ENCODE results near the gene ESRRG.

ESRRG gene

DNA sequence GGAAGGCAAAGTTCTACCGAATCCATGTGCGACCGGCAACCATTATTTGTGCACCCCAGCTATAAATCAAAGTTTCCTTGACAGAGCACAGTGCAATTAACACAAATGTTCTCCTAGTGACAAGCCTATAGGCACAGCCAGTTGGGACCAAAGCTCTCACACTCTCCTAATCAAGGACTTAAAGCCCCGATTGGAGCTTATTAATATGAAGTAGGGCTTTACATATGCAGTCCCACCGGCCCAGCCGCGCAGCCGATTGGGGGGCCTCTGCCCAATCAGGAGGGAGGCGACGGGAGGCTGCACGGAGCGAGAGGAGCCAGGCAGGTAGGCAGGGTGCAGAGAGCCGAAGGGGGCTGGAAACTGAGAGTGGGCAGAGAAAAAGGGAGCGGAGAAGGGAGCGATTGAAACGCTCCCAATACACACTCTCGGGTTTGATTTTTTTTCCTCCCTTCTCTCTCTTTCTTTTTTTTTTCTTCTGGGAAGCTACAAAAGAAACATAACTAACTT lies at the start of gene ESRRG:
Gene ESRRG, minus strand, starts transcription at position 156 of the 507 bp plus-strand sequence. Its CDS starts 130 bp downstream, at position 26.
- H3K36me3 Mint-ChIP-seq: no peaks in the 10 kb centered on the region
- no peaks in the 10 kb centered on the region for H3K4me1 Mint-ChIP-seq
- H3K27me3 Mint-ChIP-seq: peaks cover 13% of the 10 kb centered on the region
- no peak within 1 kb of the TSS for H3K4me3 Mint-ChIP-seq
- no peak within 1 kb of the TSS for H3K27ac Mint-ChIP-seq
- H3K9me3 Mint-ChIP-seq: no peaks in the 10 kb centered on the region

DNA sequence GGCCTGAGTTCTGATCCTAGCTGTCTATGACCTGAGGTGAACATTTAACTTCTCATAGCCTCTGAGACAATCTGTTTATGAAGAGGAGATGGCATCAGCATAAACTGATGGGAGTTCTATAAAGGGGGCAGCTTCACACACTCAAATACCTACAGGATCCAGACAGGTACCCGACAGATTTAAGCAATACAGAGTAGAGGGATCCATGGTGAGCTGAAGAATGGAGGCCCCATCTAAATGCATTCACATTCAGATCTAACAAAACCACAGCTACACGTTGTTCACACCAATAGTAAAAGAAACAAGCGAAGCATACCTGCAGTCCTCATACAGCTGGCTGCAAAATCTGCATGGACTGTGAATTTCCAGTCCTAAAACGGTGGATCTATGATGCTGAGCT lies 48.7 kb upstream of the ESRRG start:
- Mint-ChIP-seq H3K27me3 (no peaks in the 10 kb centered on the region), H3K36me3 (no peaks in the 10 kb centered on the region), H3K4me1 (no peaks in the 10 kb centered on the region), H3K9me3 (peaks cover 5% of the 10 kb centered on the region), H3K27ac (no peak overlapping the region), H3K4me3 (no peak overlapping the region)

GRCh38 chr1:216766633-216767327 lies 43.6 kb upstream of the ESRRG start:
- peaks cover 5% of the 10 kb centered on the region for H3K9me3 Mint-ChIP-seq
- H3K27ac Mint-ChIP-seq: no peak overlapping the region
- no peaks in the 10 kb centered on the region for H3K27me3 Mint-ChIP-seq
- H3K4me1 Mint-ChIP-seq: no peaks in the 10 kb centered on the region
- H3K4me3 Mint-ChIP-seq: no peak overlapping the region
- no peaks in the 10 kb centered on the region for H3K36me3 Mint-ChIP-seq

GRCh38 chr1:216765346-216766300 lies 42.4 kb upstream of the ESRRG start:
- H3K27ac Mint-ChIP-seq: no peak overlapping the region
- H3K9me3 Mint-ChIP-seq: peaks cover 5% of the 10 kb centered on the region
- H3K4me3 Mint-ChIP-seq: no peak overlapping the region
- no peaks in the 10 kb centered on the region for H3K4me1 Mint-ChIP-seq
- H3K36me3 Mint-ChIP-seq: no peaks in the 10 kb centered on the region
- H3K27me3 Mint-ChIP-seq: no peaks in the 10 kb centered on the region

DNA sequence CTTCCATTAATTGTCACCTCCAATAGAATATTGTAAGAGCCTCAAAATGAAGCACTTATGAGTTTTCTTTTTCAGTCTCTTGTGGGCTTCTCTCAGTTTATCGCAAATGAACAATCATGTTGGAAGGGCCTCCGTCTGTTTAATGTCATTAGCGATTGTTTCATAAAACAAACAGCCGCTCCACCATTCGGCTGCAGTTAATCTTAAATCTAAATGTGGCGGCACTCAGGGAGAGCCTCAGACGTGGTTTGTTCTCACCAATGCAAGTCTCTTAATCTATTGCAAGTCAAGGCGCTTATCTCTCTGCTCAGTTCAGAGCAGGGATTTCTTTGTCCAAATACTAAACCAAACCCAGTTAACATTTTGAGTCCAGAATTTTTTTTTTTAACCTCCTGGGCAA lies 34.9 kb upstream of the ESRRG start:
- Mint-ChIP-seq H3K36me3 (no peaks in the 10 kb centered on the region), H3K4me3 (no peak overlapping the region), H3K9me3 (no peaks in the 10 kb centered on the region), H3K4me1 (no peaks in the 10 kb centered on the region), H3K27me3 (no peaks in the 10 kb centered on the region), H3K27ac (no peak overlapping the region)

GRCh38 chr1:216757110-216757509 lies 33.9 kb upstream of the ESRRG start:
- no peaks in the 10 kb centered on the region for H3K36me3 Mint-ChIP-seq
- H3K4me1 Mint-ChIP-seq: no peaks in the 10 kb centered on the region
- no peak overlapping the region for H3K4me3 Mint-ChIP-seq
- no peak overlapping the region for H3K27ac Mint-ChIP-seq
- no peaks in the 10 kb centered on the region for H3K9me3 Mint-ChIP-seq
- H3K27me3 Mint-ChIP-seq: no peaks in the 10 kb centered on the region

DNA sequence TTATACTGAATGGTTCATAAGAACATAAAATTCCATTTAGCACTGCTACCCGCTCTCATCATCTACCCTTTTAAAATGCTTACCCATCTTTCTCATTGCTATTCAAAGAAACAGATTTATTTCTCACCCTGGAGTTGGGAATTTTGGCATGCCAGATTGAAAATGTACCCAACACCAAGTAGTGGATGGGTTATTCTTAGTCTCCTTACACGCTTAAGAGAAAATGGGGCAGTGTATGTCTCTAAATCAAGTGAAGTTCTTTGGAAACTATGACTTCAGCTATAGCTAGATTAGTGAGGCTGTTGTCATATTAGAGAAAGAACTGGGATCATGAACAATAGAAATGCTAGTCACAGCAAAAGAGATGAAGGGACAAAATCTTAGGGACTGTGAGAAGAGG lies 27.7 kb upstream of the ESRRG start:
- Mint-ChIP-seq H3K9me3 (no peaks in the 10 kb centered on the region), H3K4me1 (no peaks in the 10 kb centered on the region), H3K27ac (no peak overlapping the region), H3K4me3 (no peak overlapping the region), H3K36me3 (no peaks in the 10 kb centered on the region), H3K27me3 (no peaks in the 10 kb centered on the region)

- H3K9me3 Mint-ChIP-seq: no peaks in the 10 kb centered on the region
- no peak overlapping the region for H3K4me3 Mint-ChIP-seq
- no peak overlapping the region for H3K27ac Mint-ChIP-seq
- H3K36me3 Mint-ChIP-seq: no peaks in the 10 kb centered on the region
- H3K27me3 Mint-ChIP-seq: no peaks in the 10 kb centered on the region
- H3K4me1 Mint-ChIP-seq: no peaks in the 10 kb centered on the region
These were observed 26.9 kb upstream of the ESRRG start for GRCh38 chr1:216750031-216750627.

GRCh38 chr1:216749232-216749631 lies 26.0 kb upstream of the ESRRG start:
- H3K4me3 Mint-ChIP-seq: no peak overlapping the region
- H3K9me3 Mint-ChIP-seq: no peaks in the 10 kb centered on the region
- H3K36me3 Mint-ChIP-seq: no peaks in the 10 kb centered on the region
- H3K27me3 Mint-ChIP-seq: no peaks in the 10 kb centered on the region
- no peaks in the 10 kb centered on the region for H3K4me1 Mint-ChIP-seq
- H3K27ac Mint-ChIP-seq: no peak overlapping the region

GRCh38 chr1:216742625-216743024 lies 19.4 kb upstream of the ESRRG start:
- Mint-ChIP-seq H3K27me3 (no peaks in the 10 kb centered on the region), H3K27ac (no peak overlapping the region), H3K36me3 (no peaks in the 10 kb centered on the region), H3K4me3 (no peak overlapping the region), H3K4me1 (no peaks in the 10 kb centered on the region), H3K9me3 (no peaks in the 10 kb centered on the region)

DNA sequence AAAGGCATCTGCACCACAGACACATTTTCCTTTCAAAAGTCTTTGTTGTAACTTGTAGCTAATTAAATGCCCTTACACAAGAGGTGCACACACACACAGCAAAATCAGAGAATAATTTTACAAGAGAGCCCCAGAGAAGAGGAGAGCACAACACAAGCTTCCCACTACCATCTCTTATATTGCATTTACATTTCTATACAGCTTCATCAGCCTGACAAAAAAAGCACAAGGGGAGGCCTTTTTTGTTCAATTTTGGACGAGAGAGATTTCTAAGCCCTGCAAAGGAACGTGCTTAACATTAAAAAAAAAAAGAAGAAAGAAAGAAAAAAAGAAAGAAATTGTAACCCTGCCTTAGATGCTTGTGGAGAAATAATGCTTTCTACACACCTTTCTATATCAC lies 17.1 kb upstream of the ESRRG start:
- H3K27me3 Mint-ChIP-seq: no peaks in the 10 kb centered on the region
- H3K4me1 Mint-ChIP-seq: no peaks in the 10 kb centered on the region
- no peaks in the 10 kb centered on the region for H3K9me3 Mint-ChIP-seq
- no peak overlapping the region for H3K4me3 Mint-ChIP-seq
- H3K36me3 Mint-ChIP-seq: no peaks in the 10 kb centered on the region
- no peak overlapping the region for H3K27ac Mint-ChIP-seq

- no peaks in the 10 kb centered on the region for H3K9me3 Mint-ChIP-seq
- H3K27ac Mint-ChIP-seq: no peak overlapping the region
- no peaks in the 10 kb centered on the region for H3K27me3 Mint-ChIP-seq
- H3K4me1 Mint-ChIP-seq: no peaks in the 10 kb centered on the region
- no peaks in the 10 kb centered on the region for H3K36me3 Mint-ChIP-seq
- H3K4me3 Mint-ChIP-seq: no peak overlapping the region
These were observed 16.6 kb upstream of the ESRRG start for GRCh38 chr1:216739793-216740192.

DNA sequence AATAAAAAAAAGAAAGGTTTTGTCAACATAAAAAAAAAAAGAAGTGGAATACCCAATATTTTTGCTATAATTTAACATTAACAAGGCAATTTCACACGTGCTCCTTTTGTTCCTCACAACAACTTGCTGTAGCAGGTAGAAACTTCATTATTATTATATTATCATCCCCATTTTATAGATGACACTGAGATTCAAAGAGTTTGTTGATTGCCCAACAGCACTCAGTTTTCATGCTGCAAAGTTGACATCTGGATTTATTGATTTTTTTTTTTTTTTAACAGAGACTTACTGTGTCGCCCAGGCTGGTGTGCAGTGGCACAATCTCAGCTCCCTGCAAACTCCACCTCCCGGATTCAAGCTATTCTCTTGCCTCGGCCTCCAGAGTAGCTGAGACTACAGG lies 8.9 kb upstream of the ESRRG start:
- H3K27ac Mint-ChIP-seq: no peak overlapping the region
- H3K9me3 Mint-ChIP-seq: peaks cover 4% of the 10 kb centered on the region
- H3K36me3 Mint-ChIP-seq: no peaks in the 10 kb centered on the region
- no peaks in the 10 kb centered on the region for H3K27me3 Mint-ChIP-seq
- H3K4me3 Mint-ChIP-seq: no peak overlapping the region
- H3K4me1 Mint-ChIP-seq: no peaks in the 10 kb centered on the region

DNA sequence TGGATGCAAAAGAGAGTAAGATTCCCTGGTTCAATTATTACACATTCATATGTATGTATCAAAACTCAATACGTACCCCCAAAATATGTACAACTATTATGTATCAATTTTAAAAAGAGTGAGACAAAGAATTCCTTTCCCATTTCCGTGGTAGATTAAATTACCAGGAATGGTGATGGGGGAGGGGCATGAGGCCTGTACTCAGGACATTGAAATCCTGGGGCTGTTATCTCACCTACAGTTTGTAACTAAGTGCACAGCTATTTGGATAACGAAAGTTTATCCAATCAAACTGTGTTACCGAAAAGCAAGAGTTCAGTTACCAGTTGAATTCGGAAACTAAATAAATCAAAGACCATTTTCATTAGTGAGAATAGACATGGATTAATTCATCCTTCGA lies 8.3 kb upstream of the ESRRG start:
- no peak overlapping the region for H3K4me3 Mint-ChIP-seq
- H3K9me3 Mint-ChIP-seq: peaks cover 4% of the 10 kb centered on the region
- H3K27me3 Mint-ChIP-seq: no peaks in the 10 kb centered on the region
- no peaks in the 10 kb centered on the region for H3K4me1 Mint-ChIP-seq
- H3K36me3 Mint-ChIP-seq: no peaks in the 10 kb centered on the region
- no peak overlapping the region for H3K27ac Mint-ChIP-seq

- peaks cover 13% of the 10 kb centered on the region for H3K27me3 Mint-ChIP-seq
- H3K4me3 Mint-ChIP-seq: no peak overlapping the region
- peaks cover 4% of the 10 kb centered on the region for H3K9me3 Mint-ChIP-seq
- H3K4me1 Mint-ChIP-seq: no peaks in the 10 kb centered on the region
- no peak overlapping the region for H3K27ac Mint-ChIP-seq
- H3K36me3 Mint-ChIP-seq: no peaks in the 10 kb centered on the region
These were observed 3.2 kb upstream of the ESRRG start for GRCh38 chr1:216726435-216726834.

DNA sequence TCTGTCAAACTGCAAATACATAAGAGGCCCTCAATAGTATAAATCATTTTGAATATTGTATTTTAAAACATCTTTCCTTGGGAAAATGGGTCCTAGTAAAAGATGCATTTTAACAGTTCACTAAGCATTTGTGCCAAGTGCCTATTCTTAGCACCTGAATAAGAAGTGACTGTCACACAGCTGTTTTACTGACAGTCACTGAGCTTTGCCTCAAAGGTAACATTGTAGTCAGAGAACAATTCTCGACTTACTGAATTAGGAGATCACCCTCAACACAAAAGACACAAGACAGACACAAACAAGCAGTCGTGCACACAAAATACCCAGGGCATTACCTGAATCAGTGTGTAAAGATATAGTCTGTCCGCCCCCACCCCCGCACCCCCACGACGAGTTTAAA lies 408 bp downstream of the ESRRG start:
- Mint-ChIP-seq H3K36me3 (no peaks in the 10 kb centered on the region), H3K9me3 (no peaks in the 10 kb centered on the region), H3K4me3 (no peak overlapping the region), H3K27ac (no peak overlapping the region), H3K4me1 (no peaks in the 10 kb centered on the region), H3K27me3 (peaks cover 13% of the 10 kb centered on the region)

All from activated naive CD4-positive, alpha-beta T cell treated with anti-CD3 and anti-CD28 coated beads, Interleukin-2, amount 50 U/mL, for 24 hours (primary cell).